Gastrocnemius medialis (tissue), 4 donors: ENCODE data around the gene CCDC85C. TPM values are rescaled to one million over a fixed set of nuclear protein-coding genes. Genes with fewer than 3 reads are reported as not detected.

ENCODE experiments used
- ATAC-seq, 2 donors: fragments of 150-250 bp; one replicate each; pipeline ENCODE4 v1.9.1; 2016
- DNase-seq, 2 donors: peaks; one replicate each; pipeline ENCODE4 v3.0.0-alpha.2; 2019
- H3K27ac ChIP-seq, 4 donors: fragments of 200-600 bp; sonication (generic); 1 replicate in 1 of 4; 2 replicates in 3 of 4; pipeline ENCODE4 v1.5.1; 2016 to 2018; ENCODE audit warnings: mild to moderate bottlenecking in 2 of 4, moderate library complexity in 1 of 4
- H3K27me3 ChIP-seq, 3 donors: fragments of 200-600 bp; sonication (generic) in 2 of 3; 1 replicate in 1 of 3; 2 replicates in 2 of 3; pipeline versions ENCODE4 v1.5.1 to v1.6.0; 2016 to 2019; ENCODE audit warnings: mild to moderate bottlenecking in 1 of 3, moderate library complexity in 1 of 3
- H3K36me3 ChIP-seq, 2 donors: fragments of 200-600 bp; sonication (generic) in 1 of 2; one replicate each; pipeline ENCODE4 v1.5.1; 2017 to 2018
- H3K4me1 ChIP-seq, 2 donors: fragments of 200-600 bp; sonication (generic) in 1 of 2; one replicate each; pipeline ENCODE4 v1.5.1; 2016 to 2017; ENCODE audit warnings: mild to moderate bottlenecking in 2 of 2
- H3K4me3 ChIP-seq, 4 donors: fragments of 200-600 bp; sonication (generic) in 3 of 4; 1 replicate in 1 of 4; 2 replicates in 3 of 4; pipeline ENCODE4 v1.5.1; 2016 to 2019; ENCODE audit warnings: mild to moderate bottlenecking in 2 of 4
- H3K9me3 ChIP-seq, 3 donors: fragments of 200-600 bp; sonication (generic) in 2 of 3; 1 replicate in 1 of 3; 2 replicates in 2 of 3; pipeline ENCODE4 v1.5.1; 2016 to 2019
- POLR2A ChIP-seq, 2 donors: fragments of 450-650 bp; IDR thresholded peaks; one replicate each; pipeline ENCODE4 v1.6.1; 2017; ENCODE audit warnings: antibody characterized with exemption in 2 of 2, mild to moderate bottlenecking in 2 of 2, moderate library complexity in 2 of 2
- in situ Hi-C, 4 donors: fragments of 200-750 bp; cut with MboI; loops; one replicate each; pipeline versions ENCODE4 v1.15.0 to v1.8.0; 2017; ENCODE audit warnings: low sequenced_read_pairs in 4 of 4
- intact Hi-C: fragments of 100-400 bp; cut with DNase I; formaldehyde crosslinking; loops from one replicate; pipeline ENCODE4 v1.15.1; 2023; ENCODE audit warnings: low total_unique reads
- total RNA-seq, 4 donors: library from RNA; depleted of rRNA; stranded (reverse); fragments of >200 nt; gene quantifications; one replicate each; pipeline versions ENCODE4 v1.1.0 to v1.2.3, GENCODE V29; 2016
- TF ChIP-seq, protein P1 (sequence below), 5 experiments: fragments of 450-650 bp in 3 of 5; fragments of 200-600 bp in 2 of 5; sonication (generic) in 2 of 5; IDR thresholded peaks in 4 of 5; conservative IDR thresholded peaks in 1 of 5; 1 replicate in 4 of 5; 2 replicates in 1 of 5; pipeline ENCODE4 v1.5.1; 2016 to 2019; ENCODE audit warnings: antibody characterized with exemption in 5 of 5, mild to moderate bottlenecking in 3 of 5, moderate library complexity in 3 of 5

The CCDC85C gene
- total RNA-seq, 4 donors from 2014 or later, result 7.9 to 32.8 (median 15.4) TPM

DNA sequence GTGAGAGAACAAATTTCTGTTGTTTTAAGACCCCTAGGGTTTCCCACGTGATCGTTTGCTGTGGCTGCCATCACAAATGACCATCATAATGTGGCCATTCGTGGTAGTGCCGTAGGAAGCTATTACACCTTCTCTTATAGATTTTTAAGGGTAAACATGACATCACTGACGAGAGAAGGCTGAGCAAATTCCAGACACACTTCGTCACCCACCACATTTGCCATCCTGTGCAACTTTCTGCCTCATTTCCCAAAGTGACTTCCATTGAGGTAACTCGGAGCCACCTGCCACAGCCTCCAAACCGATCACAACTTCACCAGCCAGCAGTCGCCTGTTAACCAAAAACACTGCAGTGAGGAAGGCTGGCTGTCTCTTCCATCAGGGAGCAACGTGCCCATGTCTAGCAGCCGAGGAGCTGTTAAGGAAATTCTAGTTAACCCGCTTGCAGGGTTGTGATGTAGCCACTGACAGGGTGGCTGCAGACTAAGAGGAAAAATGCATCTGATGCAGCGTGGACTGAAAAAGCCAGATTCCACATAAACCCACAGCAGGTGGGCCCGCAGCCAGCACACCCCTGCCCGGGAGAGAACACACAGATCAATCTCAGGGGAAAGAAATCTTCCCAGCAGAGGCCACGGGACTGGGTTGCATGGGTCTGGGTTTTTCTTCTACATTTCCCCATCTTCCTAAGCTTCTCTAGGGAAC lies 44.6 kb downstream of the CCDC85C start:
- no peak for DNase-seq
- TF ChIP-seq POLR2A (IDR thresholded peaks at IDR 0.05), result no peak
- TF ChIP-seq, protein P1, sequence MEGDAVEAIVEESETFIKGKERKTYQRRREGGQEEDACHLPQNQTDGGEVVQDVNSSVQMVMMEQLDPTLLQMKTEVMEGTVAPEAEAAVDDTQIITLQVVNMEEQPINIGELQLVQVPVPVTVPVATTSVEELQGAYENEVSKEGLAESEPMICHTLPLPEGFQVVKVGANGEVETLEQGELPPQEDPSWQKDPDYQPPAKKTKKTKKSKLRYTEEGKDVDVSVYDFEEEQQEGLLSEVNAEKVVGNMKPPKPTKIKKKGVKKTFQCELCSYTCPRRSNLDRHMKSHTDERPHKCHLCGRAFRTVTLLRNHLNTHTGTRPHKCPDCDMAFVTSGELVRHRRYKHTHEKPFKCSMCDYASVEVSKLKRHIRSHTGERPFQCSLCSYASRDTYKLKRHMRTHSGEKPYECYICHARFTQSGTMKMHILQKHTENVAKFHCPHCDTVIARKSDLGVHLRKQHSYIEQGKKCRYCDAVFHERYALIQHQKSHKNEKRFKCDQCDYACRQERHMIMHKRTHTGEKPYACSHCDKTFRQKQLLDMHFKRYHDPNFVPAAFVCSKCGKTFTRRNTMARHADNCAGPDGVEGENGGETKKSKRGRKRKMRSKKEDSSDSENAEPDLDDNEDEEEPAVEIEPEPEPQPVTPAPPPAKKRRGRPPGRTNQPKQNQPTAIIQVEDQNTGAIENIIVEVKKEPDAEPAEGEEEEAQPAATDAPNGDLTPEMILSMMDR (IDR thresholded peaks at IDR 0.05 in 4 of 5, conservative IDR thresholded peaks at IDR 0.05 in 1 of 5), result no peak
- Histone ChIP-seq H3K27ac (no peak overlapping the region), H3K9me3 (no peaks in the 10 kb centered on the region), H3K36me3 (no peaks in the 10 kb centered on the region), H3K27me3 (no peaks in the 10 kb centered on the region), H3K4me1 (peaks cover 17 to 20% of the 10 kb centered on the region in 2 donors), H3K4me3 (no peak overlapping the region)
- in situ Hi-C loops (no loop called here), intact Hi-C loops (no loop called here)
- no peak for ATAC-seq

DNA sequence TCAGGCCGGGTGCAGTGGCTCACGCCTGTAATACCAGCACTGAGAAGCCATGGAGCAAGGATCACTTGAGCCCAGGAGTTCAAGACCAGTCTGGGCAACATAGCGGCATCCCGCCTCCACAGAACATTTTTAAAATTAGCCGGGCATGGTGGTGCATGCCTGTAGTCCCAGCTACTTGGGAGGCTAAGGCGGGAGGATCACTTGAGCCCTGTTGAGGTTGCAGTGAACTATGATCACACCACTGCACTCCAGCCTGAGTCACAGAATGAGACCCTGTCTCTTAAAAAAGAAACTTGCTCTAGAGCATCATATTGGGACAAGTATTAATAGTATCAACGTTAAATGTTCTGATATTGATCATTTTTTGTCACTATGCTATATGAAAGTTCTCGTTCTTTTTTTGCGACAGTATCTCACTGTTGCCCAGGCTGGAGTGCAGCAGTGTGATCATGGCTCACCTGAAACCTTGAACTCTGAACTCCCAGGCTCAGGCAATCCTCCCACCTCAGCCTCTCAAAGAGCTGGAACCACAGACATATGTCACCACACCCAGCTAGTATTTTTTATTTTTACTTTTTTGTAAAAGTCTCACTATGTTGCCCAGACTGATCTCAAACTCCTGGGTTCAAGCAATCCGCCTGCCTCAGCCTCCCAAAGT lies 47.7 kb downstream of the CCDC85C start:
- Histone ChIP-seq H3K36me3 (no peaks in the 10 kb centered on the region), H3K27me3 (no peaks in the 10 kb centered on the region), H3K27ac (no peak overlapping the region), H3K4me3 (no peak overlapping the region), H3K4me1 (peaks cover 3 to 9% of the 10 kb centered on the region in 2 donors), H3K9me3 (no peaks in the 10 kb centered on the region)
- intact Hi-C loops (no loop called here), in situ Hi-C loops (no loop called here)
- no peak for DNase-seq
- TF ChIP-seq, protein P1 (IDR thresholded peaks at IDR 0.05 in 4 of 5, conservative IDR thresholded peaks at IDR 0.05 in 1 of 5), result no peak
- no peak for TF ChIP-seq POLR2A (IDR thresholded peaks at IDR 0.05)
- ATAC-seq, result no peak

DNA sequence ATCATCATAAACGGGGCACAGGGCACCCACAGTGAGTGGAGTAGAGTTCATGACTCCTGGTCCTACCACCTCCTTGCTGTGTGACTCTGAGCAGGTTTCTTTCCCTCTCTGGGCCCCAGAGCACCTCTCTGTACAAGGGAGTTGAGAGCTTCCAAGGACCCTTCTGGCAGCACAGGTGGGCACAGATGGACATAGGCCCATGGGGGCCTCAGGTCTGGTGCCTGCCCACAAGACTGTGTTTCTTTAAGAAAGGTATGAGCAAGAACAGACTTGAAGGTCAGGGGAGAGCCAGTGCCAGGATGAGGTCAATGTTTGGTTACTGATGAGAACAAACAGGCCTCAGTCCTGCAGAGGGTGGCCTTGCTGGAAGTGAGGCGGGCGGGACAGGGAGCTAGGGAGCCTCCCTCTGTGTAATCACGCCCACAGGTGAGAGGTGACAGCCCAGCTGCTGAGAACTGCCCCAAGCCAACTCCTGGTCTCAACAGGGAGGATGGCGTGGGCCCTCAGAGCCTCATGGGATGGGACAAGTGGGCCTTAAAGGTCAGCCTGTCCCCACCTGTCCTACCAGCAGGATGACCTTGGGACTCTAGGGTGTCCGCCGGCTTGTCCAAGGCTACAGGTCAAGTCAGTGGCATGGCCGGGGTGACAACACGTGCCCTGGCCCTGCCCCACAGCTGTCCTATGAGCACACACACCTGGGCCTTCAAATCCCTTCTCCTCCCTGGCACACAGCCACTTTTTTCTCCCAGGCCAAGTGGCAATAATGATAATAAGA lies 49.1 kb downstream of the CCDC85C start:
- H3K4me3 ChIP-seq, result no peak overlapping the region
- DNase-seq (no peak), ATAC-seq (no peak)
- H3K9me3 ChIP-seq, result no peaks in the 10 kb centered on the region
- intact Hi-C loops (no loop called here), in situ Hi-C loops (no loop called here)
- no peaks in the 10 kb centered on the region for H3K36me3 ChIP-seq
- no peaks in the 10 kb centered on the region for H3K4me1 ChIP-seq
- no peak for TF ChIP-seq POLR2A (IDR thresholded peaks at IDR 0.05)
- TF ChIP-seq, protein P1 (IDR thresholded peaks at IDR 0.05 in 4 of 5, conservative IDR thresholded peaks at IDR 0.05 in 1 of 5), result no peak
- H3K27me3 ChIP-seq, result no peaks in the 10 kb centered on the region
- no peak overlapping the region for H3K27ac ChIP-seq

DNA sequence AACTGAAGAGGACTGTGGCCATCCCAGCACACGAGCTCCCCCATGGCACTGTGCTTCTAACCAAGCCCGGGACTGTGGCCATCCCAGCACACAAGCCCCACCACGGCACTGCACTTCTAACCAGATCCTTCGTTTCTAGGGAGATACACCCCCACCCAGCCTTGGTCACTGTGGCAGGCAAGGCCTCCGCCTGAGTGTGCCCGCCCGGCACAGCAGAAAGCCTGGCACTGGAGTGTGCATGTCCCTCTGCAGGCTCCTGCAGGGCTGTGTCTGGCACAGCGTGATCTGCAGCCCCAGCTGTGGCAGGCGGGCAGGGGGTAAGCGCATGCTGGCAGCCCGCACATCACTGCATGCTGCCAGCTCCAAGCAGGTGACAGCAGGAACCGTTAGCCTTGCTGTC lies 49.8 kb downstream of the CCDC85C start:
- Histone ChIP-seq H3K27ac (no peak overlapping the region), H3K4me1 (no peaks in the 10 kb centered on the region)

More for the DNA sequence above, 49.8 kb downstream of the CCDC85C start:
- in situ Hi-C loops (no loop called here), intact Hi-C loops (no loop called here)
- Histone ChIP-seq H3K36me3 (no peaks in the 10 kb centered on the region), H3K27me3 (no peaks in the 10 kb centered on the region), H3K9me3 (no peaks in the 10 kb centered on the region), H3K4me3 (no peak overlapping the region)
- no peak for ATAC-seq
- DNase-seq, result no peak
- no peak for TF ChIP-seq POLR2A (IDR thresholded peaks at IDR 0.05)
- TF ChIP-seq, protein P1 (IDR thresholded peaks at IDR 0.05 in 4 of 5, conservative IDR thresholded peaks at IDR 0.05 in 1 of 5), result no peak
